Stimulated activated CD8-positive, alpha-beta memory T cell treated with anti-CD3 and anti-CD28 coated beads, Interleukin-4, amount 100 ng/mL, for 4 hours (primary cell): ENCODE results near the gene GRID1.

Source experiments
- DNase-seq, 2 donors: peaks; one replicate each; pipeline ENCODE4 v3.0.0-alpha.2; 2020; ENCODE audit warnings: low read depth in 2 of 2, low spot score in 1 of 2

The GRID1 gene

GRCh38 chr10:86339226-86339865 is 27.2 kb downstream of the GRID1 start:
- no peak for DNase-seq

- DNase-seq = no peak
Observed at GRCh38 chr10:86337121-86337601, 29.4 kb downstream of the GRID1 start.

DNA sequence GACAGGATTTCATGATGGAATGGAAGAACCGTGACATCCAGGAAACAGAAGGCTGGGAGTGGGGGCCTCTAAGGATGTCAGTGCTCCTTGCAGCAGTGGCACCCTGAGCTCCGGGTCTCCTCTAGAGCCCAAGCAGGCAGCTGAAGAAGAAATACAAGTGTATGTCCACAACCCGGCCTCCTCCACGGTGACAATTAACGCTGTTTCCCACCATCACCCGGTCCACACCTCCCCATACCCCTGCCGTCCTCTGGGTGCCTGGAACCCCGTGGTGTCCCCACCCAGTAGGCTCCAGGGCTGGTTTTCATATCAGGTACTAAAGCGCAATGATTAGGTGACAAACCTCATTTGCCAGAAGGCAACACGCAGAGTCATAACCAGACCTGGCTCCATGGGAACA is 30.3 kb downstream of the GRID1 start:
- no peak for DNase-seq

- DNase-seq = no peak
Observed at GRCh38 chr10:86335831-86336230, 30.8 kb downstream of the GRID1 start.

GRCh38 chr10:86335257-86335656 is 31.3 kb downstream of the GRID1 start:
- DNase-seq = no peak

DNA sequence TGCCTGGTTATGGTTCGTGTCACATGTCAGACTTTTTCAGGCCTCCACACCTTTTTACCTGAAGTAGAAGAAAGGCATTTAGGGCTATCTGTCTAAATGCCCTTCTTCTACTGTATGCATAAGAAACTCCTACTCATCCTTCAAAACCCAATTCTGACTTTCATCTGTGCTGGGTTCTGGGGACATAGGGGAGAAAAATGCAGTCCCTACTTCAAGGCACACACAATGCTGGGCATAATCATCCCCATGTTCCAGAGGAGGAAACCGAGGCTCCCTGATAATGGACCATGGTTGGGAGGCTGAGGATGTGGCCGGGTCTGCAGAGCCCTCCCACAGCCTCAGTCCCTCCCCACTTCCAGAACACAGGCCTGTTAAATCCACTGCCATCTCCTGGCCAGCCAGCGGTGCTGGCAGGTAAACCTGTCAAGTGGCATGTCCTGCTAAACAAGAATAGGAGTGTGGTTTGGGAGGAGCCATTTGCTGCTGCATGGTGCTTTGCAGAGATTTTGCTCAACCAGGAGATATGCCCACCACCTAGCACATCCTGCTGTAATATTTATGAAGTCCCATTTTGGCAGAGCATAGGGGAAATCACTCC is 32.0 kb downstream of the GRID1 start:
- no peak for DNase-seq

- DNase-seq = no peak
Observed at GRCh38 chr10:86333826-86334487, 32.6 kb downstream of the GRID1 start.

DNA sequence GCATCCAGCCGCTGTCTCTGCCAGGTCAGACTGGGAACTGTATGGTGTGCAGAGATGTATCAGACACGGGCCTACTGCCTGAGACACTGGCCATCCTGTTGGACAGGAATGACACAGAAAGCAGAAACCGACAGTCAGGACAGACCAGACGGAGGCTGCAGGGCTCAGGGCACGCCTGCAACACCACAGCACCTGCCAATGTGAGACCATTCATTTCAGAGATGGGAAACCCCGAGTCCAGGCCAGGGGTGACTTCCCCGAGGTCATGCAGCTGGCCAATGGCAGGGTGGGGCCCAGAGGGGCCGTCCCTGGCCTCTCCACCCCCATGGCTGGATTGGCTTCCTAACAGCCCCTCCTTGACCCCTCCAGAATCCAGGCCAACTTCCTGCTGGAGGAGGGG is 34.7 kb downstream of the GRID1 start:
- DNase-seq = no peak

GRCh38 chr10:86330778-86331763 is 35.5 kb downstream of the GRID1 start:
- DNase-seq = no peak

GRCh38 chr10:86329896-86330680 is 36.5 kb downstream of the GRID1 start:
- no peak for DNase-seq

DNA sequence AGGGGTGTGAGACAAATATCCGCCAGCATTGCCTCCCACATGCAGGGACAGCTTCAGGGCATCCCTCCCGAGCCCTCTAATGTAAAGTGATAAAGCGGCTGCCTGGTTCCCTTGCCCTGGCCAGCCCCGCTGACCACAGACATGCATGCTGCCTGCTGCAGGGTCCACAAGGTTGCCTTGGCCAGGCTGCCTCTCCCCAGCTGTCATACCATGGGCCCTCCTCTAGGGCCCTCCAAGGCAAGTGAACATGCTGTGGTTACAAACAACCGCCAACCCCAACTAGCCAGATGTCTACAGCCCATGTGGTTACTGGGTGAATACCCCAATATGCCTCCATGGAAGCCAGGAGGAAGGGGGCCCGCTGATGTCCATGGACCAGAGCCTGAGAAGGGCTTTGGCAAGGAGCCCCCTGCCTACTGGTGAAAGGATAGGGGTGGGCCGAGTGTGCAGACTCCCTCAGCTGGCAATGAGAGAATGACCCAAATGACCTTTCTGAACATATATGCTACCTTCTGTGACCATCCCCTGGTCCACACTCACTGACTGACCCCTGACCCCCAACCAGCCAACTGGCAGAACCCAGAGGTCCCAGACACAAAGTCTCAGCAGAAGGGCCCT is 37.4 kb downstream of the GRID1 start:
- DNase-seq = no peak

- DNase-seq = no peak
Observed at GRCh38 chr10:86327954-86328725, 38.5 kb downstream of the GRID1 start.

GRCh38 chr10:86325158-86325557 is 41.4 kb downstream of the GRID1 start:
- DNase-seq = no peak

DNA sequence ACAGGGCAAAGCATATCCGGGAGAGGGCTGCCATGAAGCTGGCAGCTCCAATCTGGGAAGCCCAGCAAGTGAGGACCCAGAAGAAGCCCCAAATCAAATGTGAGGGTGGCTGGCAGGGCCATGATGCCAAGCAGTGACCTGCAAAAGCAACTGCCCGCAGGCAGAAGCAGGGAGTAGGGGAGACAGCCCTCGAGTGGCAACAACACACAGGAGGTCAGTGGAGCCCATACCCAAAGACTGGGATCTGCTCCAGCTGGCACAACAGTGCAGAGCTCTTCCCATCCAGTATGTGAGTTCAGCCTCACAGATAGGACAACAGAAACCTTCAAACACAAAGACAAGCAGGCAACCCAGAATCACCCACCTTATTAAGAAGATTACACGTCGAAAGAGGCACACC is 45.0 kb downstream of the GRID1 start:
- DNase-seq = no peak

DNA sequence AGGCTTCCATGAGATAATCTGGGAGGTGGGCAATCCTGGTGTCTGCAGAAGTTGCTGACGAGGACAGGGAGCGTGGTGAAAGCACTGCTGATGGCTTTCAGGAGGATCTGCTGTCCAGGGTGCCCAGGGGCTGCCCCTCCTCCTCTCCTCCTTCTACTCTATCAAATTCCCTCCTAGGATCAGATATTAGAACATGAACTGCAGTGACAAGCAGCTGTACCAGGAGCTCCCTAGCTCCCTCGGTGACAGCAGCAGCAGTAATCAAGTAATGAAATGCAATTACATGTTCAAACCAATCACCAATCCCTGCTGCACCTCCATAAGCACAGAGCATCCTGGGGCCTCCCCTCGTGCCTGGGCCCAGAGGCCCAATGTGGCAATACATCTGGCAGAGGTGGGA is 46.9 kb downstream of the GRID1 start:
- no peak for DNase-seq

- no peak for DNase-seq
Observed at GRCh38 chr10:86317949-86318725, 48.5 kb downstream of the GRID1 start.

- no peak for DNase-seq
Observed at GRCh38 chr10:86316990-86317389, 49.6 kb downstream of the GRID1 start.

DNA sequence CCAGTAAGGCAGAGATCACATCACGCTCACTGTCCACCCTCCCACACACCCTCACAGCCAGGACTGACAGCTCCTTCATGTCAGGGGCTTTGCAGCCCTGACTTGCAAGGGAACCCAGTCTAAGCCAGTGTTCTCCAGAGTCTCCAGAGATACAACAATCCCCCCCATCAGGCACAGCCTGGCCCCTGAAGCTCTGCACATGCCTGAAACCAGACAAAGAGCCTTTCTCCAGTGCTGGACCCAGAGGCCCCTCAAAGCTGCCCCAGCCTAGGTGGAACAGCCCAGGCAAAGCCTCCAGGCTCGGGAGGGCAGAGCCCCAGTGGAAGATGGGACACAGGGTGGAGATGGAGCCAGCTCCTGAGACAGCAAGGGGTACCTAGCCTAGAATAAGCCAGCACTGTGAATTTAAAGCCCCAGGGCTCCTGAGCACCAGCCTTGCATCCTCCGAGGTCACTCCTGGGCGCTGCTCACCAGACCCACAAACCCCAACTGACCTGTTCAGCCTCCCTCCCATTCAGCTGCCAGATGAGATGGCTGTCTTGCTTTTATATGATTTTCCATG is 50.2 kb downstream of the GRID1 start:
- DNase-seq = no peak
